Gastroesophageal sphincter (tissue), 3 donors: Measurements from ENCODE around the gene FMN2.

Source experiments
- EP300 ChIP-seq: sonication (generic); formaldehyde crosslinking; IDR thresholded peaks from one replicate; pipeline ENCODE4 v1.6.1; 2017; ENCODE audit warnings: antibody characterized with exemption, mild to moderate bottlenecking
- POLR2A ChIP-seq, 2 donors: fragments of 450-650 bp; IDR thresholded peaks; one replicate each; pipeline ENCODE4 v1.6.1; 2017; ENCODE audit warnings: antibody characterized with exemption in 2 of 2, mild to moderate bottlenecking in 2 of 2, moderate library complexity in 1 of 2
- POLR2AphosphoS5 ChIP-seq: sonication (generic); formaldehyde crosslinking; IDR thresholded peaks from one replicate; pipeline ENCODE4 v1.6.1; 2017; ENCODE audit warnings: antibody characterized with exemption
- TF ChIP-seq, protein P1 (sequence below), 4 experiments: fragments of 200-600 bp in 2 of 4; fragments of 450-650 bp in 2 of 4; sonication (generic) in 1 of 4; IDR thresholded peaks; one replicate each; pipeline ENCODE4 v1.5.1; 2017 to 2019; ENCODE audit warnings: antibody characterized with exemption in 4 of 4, mild to moderate bottlenecking in 2 of 4, moderate library complexity in 2 of 4

DNA sequence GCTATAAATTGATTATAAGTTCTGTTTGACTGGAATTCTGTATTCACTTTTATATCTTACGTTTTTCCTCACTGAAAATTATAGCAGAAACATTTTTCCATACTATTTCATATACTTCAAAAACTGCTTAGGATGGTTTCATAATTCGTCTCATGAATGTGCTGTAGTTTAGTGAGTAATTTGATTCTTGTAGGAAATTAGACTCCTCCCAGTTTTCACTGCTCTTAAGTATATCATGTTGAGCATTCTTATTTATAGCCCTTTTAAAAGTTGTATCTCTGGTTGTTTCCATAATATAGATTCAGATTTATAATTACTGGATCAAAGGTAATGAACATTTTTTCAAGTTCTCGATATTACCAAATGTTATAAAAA, 250.6 kb downstream of the FMN2 start:
- TF ChIP-seq, protein P1, sequence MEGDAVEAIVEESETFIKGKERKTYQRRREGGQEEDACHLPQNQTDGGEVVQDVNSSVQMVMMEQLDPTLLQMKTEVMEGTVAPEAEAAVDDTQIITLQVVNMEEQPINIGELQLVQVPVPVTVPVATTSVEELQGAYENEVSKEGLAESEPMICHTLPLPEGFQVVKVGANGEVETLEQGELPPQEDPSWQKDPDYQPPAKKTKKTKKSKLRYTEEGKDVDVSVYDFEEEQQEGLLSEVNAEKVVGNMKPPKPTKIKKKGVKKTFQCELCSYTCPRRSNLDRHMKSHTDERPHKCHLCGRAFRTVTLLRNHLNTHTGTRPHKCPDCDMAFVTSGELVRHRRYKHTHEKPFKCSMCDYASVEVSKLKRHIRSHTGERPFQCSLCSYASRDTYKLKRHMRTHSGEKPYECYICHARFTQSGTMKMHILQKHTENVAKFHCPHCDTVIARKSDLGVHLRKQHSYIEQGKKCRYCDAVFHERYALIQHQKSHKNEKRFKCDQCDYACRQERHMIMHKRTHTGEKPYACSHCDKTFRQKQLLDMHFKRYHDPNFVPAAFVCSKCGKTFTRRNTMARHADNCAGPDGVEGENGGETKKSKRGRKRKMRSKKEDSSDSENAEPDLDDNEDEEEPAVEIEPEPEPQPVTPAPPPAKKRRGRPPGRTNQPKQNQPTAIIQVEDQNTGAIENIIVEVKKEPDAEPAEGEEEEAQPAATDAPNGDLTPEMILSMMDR (IDR thresholded peaks at IDR 0.05): no peak
- TF ChIP-seq POLR2AphosphoS5 (no peak), POLR2A (IDR thresholded peaks at IDR 0.05) (no peak), EP300 (no peak)
